ENCODE measurements around the gene TNFRSF1A. TPM values are rescaled to one million over a fixed set of nuclear protein-coding genes. Genes with fewer than 3 reads are reported as not detected.

Gene TNFRSF1A
- total and polyA plus RNA-seq, 2 of the 13 experiments (the other 11 are each of a cell fraction or from before 2014, with no cell fraction given): 41.5 to 61.2 TPM

DNA sequence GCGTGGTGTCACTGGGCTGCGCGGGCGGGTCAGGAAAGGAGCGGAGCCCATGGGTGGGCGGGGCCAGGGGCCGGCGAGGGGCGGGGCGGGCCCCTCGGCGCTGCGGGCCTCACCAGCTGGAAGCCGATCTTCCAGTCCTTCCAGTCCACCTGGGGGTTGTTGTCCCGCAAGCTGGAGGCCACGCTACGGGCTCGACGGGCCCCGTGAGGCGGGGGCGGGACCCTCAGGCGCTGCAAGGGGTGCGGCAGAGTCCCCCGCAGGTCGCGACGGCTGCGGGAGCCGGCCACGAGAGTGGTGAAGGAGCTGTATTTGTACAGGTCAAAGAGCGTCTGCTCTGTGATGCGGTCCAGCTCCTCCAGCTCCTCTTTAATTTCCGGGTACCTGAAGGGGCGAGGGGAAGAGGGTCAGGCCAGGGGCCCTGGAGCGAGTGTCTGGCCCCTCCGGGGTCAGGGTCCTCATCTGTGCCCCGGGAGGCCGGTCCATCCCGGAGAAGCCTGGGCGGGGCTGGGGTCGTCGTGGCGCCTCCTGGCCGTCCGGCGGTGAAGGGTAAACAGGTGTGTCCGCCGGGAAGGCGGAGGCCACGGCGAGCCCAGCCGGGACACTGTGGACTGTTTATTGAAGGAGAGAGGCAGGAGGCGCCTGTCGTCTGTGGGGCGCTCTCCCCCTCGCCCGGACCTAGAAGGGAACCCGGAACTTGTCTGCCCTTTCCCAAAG, 21.6 kb upstream of the TNFRSF1A start (continued):
- TF ChIP-seq ZNF362 (CRISPR knock-in tag; IDR thresholded peaks at IDR 0.05; ENCODE audit: borderline replicate concordance): no peak; the same call in 1 of the 2 replicates
- TF ChIP-seq E2F5 (CRISPR knock-in tag; conservative IDR thresholded peaks at IDR 0.05): 0 out of 2 replicates have a peak, but pooled peaks have one; percentile 36
- peak; percentile 95; the same call in 1 of the 2 replicates for TF ChIP-seq MTA1 (CRISPR knock-in tag; IDR thresholded peaks at IDR 0.05; ENCODE audit: borderline replicate concordance)
- TF ChIP-seq EHMT2 (IDR thresholded peaks at IDR 0.05; ENCODE audit: borderline replicate concordance, low read depth, low read length): no peak
- TF ChIP-seq, protein P1, sequence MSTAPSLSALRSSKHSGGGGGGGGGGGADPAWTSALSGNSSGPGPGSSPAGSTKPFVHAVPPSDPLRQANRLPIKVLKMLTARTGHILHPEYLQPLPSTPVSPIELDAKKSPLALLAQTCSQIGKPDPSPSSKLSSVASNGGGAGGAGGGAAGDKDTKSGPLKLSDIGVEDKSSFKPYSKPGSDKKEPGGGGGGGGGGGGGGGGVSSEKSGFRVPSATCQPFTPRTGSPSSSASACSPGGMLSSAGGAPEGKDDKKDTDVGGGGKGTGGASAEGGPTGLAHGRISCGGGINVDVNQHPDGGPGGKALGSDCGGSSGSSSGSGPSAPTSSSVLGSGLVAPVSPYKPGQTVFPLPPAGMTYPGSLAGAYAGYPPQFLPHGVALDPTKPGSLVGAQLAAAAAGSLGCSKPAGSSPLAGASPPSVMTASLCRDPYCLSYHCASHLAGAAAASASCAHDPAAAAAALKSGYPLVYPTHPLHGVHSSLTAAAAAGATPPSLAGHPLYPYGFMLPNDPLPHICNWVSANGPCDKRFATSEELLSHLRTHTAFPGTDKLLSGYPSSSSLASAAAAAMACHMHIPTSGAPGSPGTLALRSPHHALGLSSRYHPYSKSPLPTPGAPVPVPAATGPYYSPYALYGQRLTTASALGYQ (CRISPR knock-in tag; IDR thresholded peaks at IDR 0.05): peak; percentile 81
- TF ChIP-seq SRY (CRISPR knock-in tag; IDR thresholded peaks at IDR 0.05): no peak; the same call in 1 of the 2 replicates
- no peak for TF ChIP-seq ZHX1 (CRISPR knock-in tag; IDR thresholded peaks at IDR 0.05; ENCODE audit: low read depth)
- TF ChIP-seq, protein P2, sequence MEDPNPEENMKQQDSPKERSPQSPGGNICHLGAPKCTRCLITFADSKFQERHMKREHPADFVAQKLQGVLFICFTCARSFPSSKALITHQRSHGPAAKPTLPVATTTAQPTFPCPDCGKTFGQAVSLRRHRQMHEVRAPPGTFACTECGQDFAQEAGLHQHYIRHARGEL (CRISPR knock-in tag; IDR thresholded peaks at IDR 0.05): 0 out of 2 replicates have a peak, but pooled peaks have one; percentile 18
- no peak for TF ChIP-seq ZMYM4 (CRISPR knock-in tag; IDR thresholded peaks at IDR 0.05)
- TF ChIP-seq ZNF704 (CRISPR knock-in tag; IDR thresholded peaks at IDR 0.05; ENCODE audit: borderline replicate concordance): peak; percentile 75; the same call in 1 of the 2 replicates
- TF ChIP-seq TOPORS (CRISPR knock-in tag; IDR thresholded peaks at IDR 0.05): no peak
- TF ChIP-seq TBX3 (IDR thresholded peaks at IDR 0.05; ENCODE audit: borderline replicate concordance): no peak
- no peak for TF ChIP-seq ZNF224 (CRISPR knock-in tag; IDR thresholded peaks at IDR 0.05)
- TF ChIP-seq THRA (CRISPR knock-in tag; IDR thresholded peaks at IDR 0.05; ENCODE audit: borderline replicate concordance): no peak; the same call in none of the 2 replicates
- TF ChIP-seq POGZ (CRISPR knock-in tag; IDR thresholded peaks at IDR 0.05): peak; percentile 53
- TF ChIP-seq ZNF10 (CRISPR knock-in tag; IDR thresholded peaks at IDR 0.05; ENCODE audit: borderline replicate concordance, low read depth): no peak
- TF ChIP-seq TBL1XR1 (IDR thresholded peaks at IDR 0.05; ENCODE audit: borderline replicate concordance, low read length, partially characterized antibody): no peak
- TF ChIP-seq ZFP82 (CRISPR knock-in tag; IDR thresholded peaks at IDR 0.05; ENCODE audit: borderline replicate concordance): 0 out of 2 replicates have a peak, but pooled peaks have one; percentile 45
